ENCODE measurements around the gene TSC22D2. TPM values are rescaled to one million over a fixed set of nuclear protein-coding genes. Genes with fewer than 3 reads are reported as not detected.

Gene TSC22D2
- total and polyA plus RNA-seq, 2 experiments from 2014 or later = 11.5 to 27.5 TPM

DNA sequence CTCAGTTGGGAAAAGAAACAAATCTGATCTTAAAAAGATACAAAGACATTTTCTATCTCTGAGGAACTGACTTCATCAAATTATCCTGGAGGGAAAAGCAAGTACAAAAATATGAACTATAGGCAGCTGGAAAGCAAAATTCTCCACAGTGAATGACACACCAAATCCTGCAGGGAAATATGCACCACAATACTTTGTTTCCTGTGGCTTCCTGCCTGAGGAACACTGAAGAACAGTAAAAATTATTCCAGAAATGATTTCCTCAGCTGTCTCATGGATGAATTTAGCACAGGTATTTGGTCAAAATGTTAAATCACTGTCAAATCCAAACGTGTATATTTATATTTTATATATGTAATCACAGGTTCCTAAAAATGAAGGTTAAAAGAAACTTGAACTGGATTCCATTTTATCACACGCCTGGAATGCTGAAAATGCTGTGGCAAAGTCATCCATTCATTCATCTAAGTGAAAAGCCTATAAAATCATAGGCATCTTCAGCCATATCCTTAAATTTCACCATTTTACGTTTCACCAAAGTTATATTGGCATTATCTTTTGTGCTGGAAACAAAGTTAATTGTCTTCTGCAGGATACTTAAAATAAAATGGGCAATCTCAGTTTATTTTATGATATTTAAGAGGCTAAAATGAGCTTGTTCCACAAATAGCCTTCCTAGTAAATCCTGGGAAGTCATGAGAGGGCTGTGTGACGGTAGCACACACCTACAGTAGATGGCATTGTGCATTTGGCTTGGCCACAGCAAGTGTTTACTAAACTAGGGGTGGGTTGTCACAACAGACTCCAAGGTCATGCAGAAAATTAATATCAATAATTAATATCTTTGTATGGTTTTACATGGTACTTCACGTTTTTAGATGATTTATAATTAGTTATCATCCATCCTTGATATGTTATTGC lies 19.3 kb upstream of the TSC22D2 start:
- peak; percentile 40 for DNase-seq
- no peaks in the 10 kb centered on the region for H3K36me3 ChIP-seq (ENCODE audit: low read depth)

DNA sequence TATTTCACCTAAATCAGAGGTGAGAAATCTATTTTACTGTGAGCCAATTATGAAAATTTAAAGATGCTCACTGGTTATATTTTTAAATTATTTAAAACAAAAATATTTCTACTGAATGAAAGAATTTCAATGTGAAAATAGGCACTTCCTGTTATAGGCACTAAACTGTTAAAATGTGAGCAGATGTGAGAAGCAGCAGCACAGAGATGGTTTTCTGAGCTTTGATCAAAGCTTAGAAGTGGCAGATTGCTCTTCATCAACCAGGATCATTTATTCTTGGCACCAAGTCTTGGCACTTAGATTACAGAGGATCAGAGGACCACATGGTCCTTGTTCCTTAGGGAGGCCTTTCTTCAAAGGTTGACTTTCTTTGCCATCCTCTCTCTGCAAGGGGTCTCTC lies 18.0 kb upstream of the TSC22D2 start:
- Histone ChIP-seq H3K9me2 (ENCODE audit: insufficient read depth) (no peaks in the 10 kb centered on the region), H3K27me3 (replicated peaks; ENCODE audit: insufficient read depth) (no peaks in the 10 kb centered on the region), H2AFZ (no peak overlapping the region), H3K36me3 (ENCODE audit: low read depth) (no peaks in the 10 kb centered on the region), H4K20me1 (ENCODE audit: insufficient read depth) (no peaks in the 10 kb centered on the region), H3K79me2 (ENCODE audit: insufficient read depth) (no peaks in the 10 kb centered on the region), H3K4me1 (ENCODE audit: insufficient read depth) (peaks cover 15% of the 10 kb centered on the region), H3K9ac (no peak overlapping the region), H3K9me3 (ENCODE audit: low read depth) (no peaks in the 10 kb centered on the region), H3F3A (ENCODE audit: insufficient read depth) (peaks cover 18% of the 10 kb centered on the region; the same call in 1 of the 2 replicates), H3K4me2 (ENCODE audit: unreplicated experiment) (no peak overlapping the region), H3K27ac (no peak overlapping the region), H3K4me3 (no peak overlapping the region)
- TF ChIP-seq EZH2phosphoT487 (IDR thresholded peaks at IDR 0.05; ENCODE audit: insufficient read depth, low read depth) = no peak
- no peak for TF ChIP-seq EZH2 (IDR thresholded peaks at IDR 0.05; ENCODE audit: insufficient read depth, poor library complexity, severe bottlenecking)
- in situ Hi-C loops (cut with MboI) = no loop called here
- DNase-seq = no peak

More for the DNA sequence above, 19.3 kb upstream of the TSC22D2 start:
- Histone ChIP-seq H3K4me1 (ENCODE audit: insufficient read depth) (peaks cover 15% of the 10 kb centered on the region), H4K20me1 (ENCODE audit: insufficient read depth) (no peaks in the 10 kb centered on the region), H3K27ac (peak overlapping the region; percentile 20; the same call in 1 of the 2 replicates), H3K4me3 (no peak overlapping the region), H2AFZ (no peak overlapping the region), H3K4me2 (ENCODE audit: unreplicated experiment) (no peak overlapping the region), H3F3A (ENCODE audit: insufficient read depth) (peaks cover 18% of the 10 kb centered on the region; the same call in 1 of the 2 replicates), H3K9ac (no peak overlapping the region), H3K9me2 (ENCODE audit: insufficient read depth) (no peaks in the 10 kb centered on the region), H3K27me3 (replicated peaks; ENCODE audit: insufficient read depth) (no peaks in the 10 kb centered on the region), H3K79me2 (ENCODE audit: insufficient read depth) (no peaks in the 10 kb centered on the region), H3K9me3 (ENCODE audit: low read depth) (no peaks in the 10 kb centered on the region)
- 82 to 84% methylated on average over 5 of the region's 5 CpGs for WGBS, 2 experiments (ENCODE audit: low coverage in 1 of 2, low lambda C conversion rate in 2 of 2, missing lambda C conversion rate in 2 of 2)
- in situ Hi-C loops (cut with MboI) = no loop called here
- TF ChIP-seq EZH2phosphoT487 (IDR thresholded peaks at IDR 0.05; ENCODE audit: insufficient read depth, low read depth) (no peak), EZH2 (IDR thresholded peaks at IDR 0.05; ENCODE audit: insufficient read depth, poor library complexity, severe bottlenecking) (no peak)

DNA sequence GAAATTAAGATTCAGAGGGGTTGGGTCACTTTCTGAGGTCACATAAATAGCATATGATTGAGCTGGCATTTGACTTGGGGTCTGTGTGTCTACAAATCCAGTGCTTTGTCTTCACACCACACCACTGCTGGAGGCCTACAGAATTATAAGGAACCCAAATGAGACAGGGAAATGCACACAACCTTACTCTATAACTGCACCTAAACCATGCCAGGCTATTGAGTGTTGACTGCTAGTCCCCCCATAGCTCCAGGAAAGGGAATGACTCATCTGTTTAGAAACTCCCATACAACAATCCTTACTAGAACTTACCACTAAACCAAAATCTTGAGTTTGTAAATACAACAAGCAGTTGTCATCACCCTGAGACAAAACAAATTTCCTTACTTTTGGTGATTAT lies 16.9 kb upstream of the TSC22D2 start:
- peak; percentile 43 for DNase-seq
- no peaks in the 10 kb centered on the region for H3K9me2 ChIP-seq (ENCODE audit: insufficient read depth)
- H3K4me1 ChIP-seq (ENCODE audit: insufficient read depth) = peaks cover 15% of the 10 kb centered on the region
- no peak overlapping the region for H3K9ac ChIP-seq
- no peak overlapping the region for H3K4me3 ChIP-seq
- H4K20me1 ChIP-seq (ENCODE audit: insufficient read depth) = no peaks in the 10 kb centered on the region
- in situ Hi-C loops (cut with MboI) = no loop called here
- H3K27me3 ChIP-seq (replicated peaks; ENCODE audit: insufficient read depth) = no peaks in the 10 kb centered on the region
- H3K9me3 ChIP-seq (ENCODE audit: low read depth) = no peaks in the 10 kb centered on the region
- no peak overlapping the region for H2AFZ ChIP-seq
- TF ChIP-seq EZH2 (IDR thresholded peaks at IDR 0.05; ENCODE audit: insufficient read depth, poor library complexity, severe bottlenecking) = no peak
- no peak for TF ChIP-seq EZH2phosphoT487 (IDR thresholded peaks at IDR 0.05; ENCODE audit: insufficient read depth, low read depth)
- H3F3A ChIP-seq (ENCODE audit: insufficient read depth) = peaks cover 18% of the 10 kb centered on the region; the same call in 1 of the 2 replicates
- no peak overlapping the region for H3K27ac ChIP-seq
- no peaks in the 10 kb centered on the region for H3K79me2 ChIP-seq (ENCODE audit: insufficient read depth)
- no peak overlapping the region for H3K4me2 ChIP-seq (ENCODE audit: unreplicated experiment)
- H3K36me3 ChIP-seq (ENCODE audit: low read depth) = no peaks in the 10 kb centered on the region

DNA sequence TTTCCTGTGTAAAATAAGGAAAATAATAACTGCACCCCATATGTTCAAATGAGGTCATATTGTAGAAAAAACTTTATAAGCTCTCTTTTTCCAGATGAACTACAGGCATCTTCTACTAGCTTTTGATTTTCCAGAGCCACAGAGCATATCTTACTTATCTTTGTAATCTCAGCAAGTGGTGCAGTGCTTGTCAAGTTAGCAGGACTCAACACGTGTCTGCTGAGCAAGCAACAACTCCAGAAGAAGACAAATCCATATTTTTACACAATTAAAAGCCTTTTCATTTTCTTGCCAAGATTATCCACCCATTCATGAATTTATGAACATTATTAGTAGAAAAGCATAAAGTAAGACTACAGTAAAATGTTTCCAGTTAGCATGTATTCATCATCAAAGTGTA lies 14.4 kb upstream of the TSC22D2 start:
- in situ Hi-C loops (cut with MboI) = no loop called here

More for the DNA sequence above, 14.4 kb upstream of the TSC22D2 start:
- Histone ChIP-seq H3F3A (ENCODE audit: insufficient read depth) (peaks cover 9% of the 10 kb centered on the region; the same call in 1 of the 2 replicates), H3K4me3 (no peak overlapping the region), H4K20me1 (ENCODE audit: insufficient read depth) (no peaks in the 10 kb centered on the region), H3K4me1 (ENCODE audit: insufficient read depth) (peaks cover 9% of the 10 kb centered on the region), H3K79me2 (ENCODE audit: insufficient read depth) (no peaks in the 10 kb centered on the region), H3K4me2 (ENCODE audit: unreplicated experiment) (no peak overlapping the region), H3K9me3 (ENCODE audit: low read depth) (no peaks in the 10 kb centered on the region), H3K9me2 (ENCODE audit: insufficient read depth) (no peaks in the 10 kb centered on the region), H3K27me3 (replicated peaks; ENCODE audit: insufficient read depth) (no peaks in the 10 kb centered on the region), H2AFZ (no peak overlapping the region), H3K9ac (no peak overlapping the region), H3K27ac (no peak overlapping the region), H3K36me3 (ENCODE audit: low read depth) (no peaks in the 10 kb centered on the region)
- no peak for DNase-seq
- no peak for TF ChIP-seq EZH2phosphoT487 (IDR thresholded peaks at IDR 0.05; ENCODE audit: insufficient read depth, low read depth)
- TF ChIP-seq EZH2 (IDR thresholded peaks at IDR 0.05; ENCODE audit: insufficient read depth, poor library complexity, severe bottlenecking) = no peak
- 43 to 64% methylated on average over 1 of the region's 1 CpG for WGBS, 2 experiments (ENCODE audit: low coverage in 1 of 2, low lambda C conversion rate in 2 of 2, missing lambda C conversion rate in 2 of 2)

Measured in GM23248 (cell line).